Measurements from ENCODE around the gene FIS1.

GRCh38 chr7:101269664-101270063 is 24.8 kb upstream of the FIS1 start:
- TF ChIP-seq CTCF (IDR thresholded peaks at IDR 0.05; ENCODE audit: borderline replicate concordance, extremely low read depth, low read length, poor library complexity, severe bottlenecking) (no peak), EZH2 (IDR thresholded peaks at IDR 0.05; ENCODE audit: borderline replicate concordance, low read depth, low read length, severe bottlenecking) (no peak)

Data from DND-41 (cell line).